C1 segment of cervical spinal cord (tissue), 14 donors: Measurements from ENCODE around the gene LIPN.
"Not testable (repeated sequence)": the region's sequence is repeated elsewhere in the genome, so short reads cannot be mapped to it uniquely, and the experiment has no call there.

ENCODE experiments used
- DNase-seq, 14 donors: peaks; one replicate each; lab custom pipeline; 2025; lab: John Stamatoyannopoulos, UW

Gene LIPN, protein sequence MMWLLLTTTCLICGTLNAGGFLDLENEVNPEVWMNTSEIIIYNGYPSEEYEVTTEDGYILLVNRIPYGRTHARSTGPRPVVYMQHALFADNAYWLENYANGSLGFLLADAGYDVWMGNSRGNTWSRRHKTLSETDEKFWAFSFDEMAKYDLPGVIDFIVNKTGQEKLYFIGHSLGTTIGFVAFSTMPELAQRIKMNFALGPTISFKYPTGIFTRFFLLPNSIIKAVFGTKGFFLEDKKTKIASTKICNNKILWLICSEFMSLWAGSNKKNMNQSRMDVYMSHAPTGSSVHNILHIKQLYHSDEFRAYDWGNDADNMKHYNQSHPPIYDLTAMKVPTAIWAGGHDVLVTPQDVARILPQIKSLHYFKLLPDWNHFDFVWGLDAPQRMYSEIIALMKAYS

DNA sequence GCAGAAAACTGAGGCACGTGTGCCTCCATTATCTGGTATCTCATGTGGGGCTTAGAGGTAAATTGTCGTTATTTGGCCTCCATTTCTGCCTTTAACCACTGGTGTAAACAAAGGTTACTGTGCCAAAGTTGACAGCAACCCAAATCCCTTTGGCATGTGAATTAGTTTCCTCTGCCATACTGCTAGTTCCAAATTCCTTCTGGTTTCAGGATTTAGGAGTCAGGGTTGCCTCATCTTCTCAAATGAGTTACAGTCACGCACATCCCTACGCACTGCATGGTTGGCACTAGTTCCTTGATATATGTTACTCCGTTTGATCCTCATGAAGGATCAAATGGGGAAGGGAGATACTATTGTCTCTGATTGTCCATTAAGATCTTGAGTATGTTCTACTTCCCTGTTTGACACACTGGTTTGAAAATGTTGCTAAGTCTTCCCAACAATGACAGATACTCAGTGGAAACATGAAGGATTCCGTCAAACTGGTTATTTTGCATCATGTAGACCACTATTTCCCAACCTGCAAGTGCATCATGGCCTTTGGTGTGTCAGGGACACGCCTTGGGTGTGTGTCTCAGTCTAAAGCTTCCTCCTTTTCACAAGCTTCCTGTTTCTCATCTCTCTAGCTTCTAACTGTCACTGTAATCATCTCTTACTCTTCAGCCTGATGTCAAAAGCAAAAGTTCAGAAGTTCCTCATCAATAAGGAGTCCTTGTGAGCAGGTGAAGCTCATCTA, at the start of gene LIPN:
TSS of gene LIPN (plus strand) at position 655 of the 736 bp plus-strand sequence. CDS start 1,386 bp downstream, outside the sequence.
- DNase-seq = peak in 2 of 14 donors; percentile 1 to 3

- no peak for DNase-seq
Observed at GRCh38 chr10:88715517-88715916, 44.3 kb upstream of the LIPN start.

DNA sequence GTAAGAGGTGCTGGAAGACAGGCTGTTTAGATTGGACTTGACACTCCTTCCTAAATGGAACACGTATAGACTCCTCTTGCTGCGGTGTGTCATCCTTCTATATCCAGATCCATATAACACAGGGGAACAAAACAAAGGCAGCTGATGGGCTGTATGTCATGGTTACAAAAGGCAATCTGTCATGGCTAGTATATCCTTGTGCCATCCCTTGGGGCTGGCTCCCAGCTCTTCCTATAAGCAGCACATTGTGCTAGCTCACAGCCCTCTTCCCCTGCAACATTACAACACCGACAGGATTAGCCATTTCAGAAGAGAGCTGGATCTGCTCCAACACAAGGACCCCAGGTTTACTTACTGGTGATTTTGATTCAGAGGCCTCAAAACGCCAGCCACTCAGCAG, 38.4 kb upstream of the LIPN start:
- no peak for DNase-seq

DNA sequence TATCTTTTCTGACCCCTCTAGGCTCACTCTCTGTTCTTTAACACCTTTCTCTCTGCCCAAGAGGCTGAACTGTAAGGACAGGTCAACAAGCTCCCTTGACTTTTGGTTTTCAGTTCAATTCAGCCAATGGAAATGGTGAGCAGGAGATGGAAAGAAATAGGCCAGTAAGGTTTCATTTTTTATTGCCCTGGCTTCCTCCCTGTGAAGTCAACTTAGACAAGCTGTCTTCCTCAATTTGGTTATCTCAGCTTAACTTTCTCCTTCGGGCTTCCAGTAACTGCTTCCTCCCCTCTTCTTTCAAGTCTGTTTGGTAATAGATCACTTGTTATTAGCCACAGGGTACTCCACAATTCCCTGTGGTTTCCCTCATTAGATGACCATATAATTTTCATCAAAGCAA, 34.0 kb upstream of the LIPN start:
- DNase-seq = no peak

GRCh38 chr10:88728107-88728763, 31.6 kb upstream of the LIPN start:
- DNase-seq = no peak

- no peak for DNase-seq
Observed at GRCh38 chr10:88730864-88731263, 29.0 kb upstream of the LIPN start.

DNA sequence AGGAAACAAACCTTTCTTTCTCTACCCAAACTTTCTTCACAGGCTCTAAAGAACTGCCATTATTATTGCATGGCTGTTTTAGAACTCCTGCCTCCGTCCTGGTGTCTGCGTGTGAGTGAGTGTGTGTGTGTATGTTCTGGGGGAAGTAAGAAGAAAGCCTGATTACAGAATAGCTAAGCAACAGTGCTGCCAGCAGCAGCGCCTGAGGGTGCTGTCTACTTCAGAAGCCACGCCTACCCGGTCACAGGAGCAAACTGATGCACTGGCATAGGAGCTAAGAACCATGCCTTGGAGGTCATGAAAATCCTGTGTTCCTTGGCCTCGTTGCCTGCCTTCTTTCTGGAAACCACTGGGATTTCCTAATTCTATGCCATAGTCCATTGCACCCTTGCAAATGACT, 28.5 kb upstream of the LIPN start:
- no peak for DNase-seq

- no peak for DNase-seq
Observed at GRCh38 chr10:88733215-88733614, 26.6 kb upstream of the LIPN start.

DNA sequence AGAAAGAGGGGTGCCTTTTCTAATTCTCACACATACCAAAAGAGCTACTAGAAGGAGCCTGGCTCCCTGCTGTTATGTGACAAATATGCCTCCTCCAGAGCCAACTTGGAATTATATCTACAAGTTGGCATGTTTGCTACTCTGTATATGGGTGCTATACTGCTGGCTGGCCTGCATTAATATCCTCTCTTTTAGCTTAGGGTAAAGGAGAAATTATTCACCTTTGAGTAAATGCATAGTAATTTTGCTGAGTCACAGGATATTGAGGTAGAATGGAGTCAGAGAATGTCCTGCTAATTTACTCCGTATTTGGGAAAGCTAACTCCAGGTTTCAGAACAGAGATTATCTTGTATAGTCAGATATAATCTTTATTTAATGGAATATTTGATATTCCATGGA, 24.2 kb upstream of the LIPN start:
- DNase-seq = no peak

DNA sequence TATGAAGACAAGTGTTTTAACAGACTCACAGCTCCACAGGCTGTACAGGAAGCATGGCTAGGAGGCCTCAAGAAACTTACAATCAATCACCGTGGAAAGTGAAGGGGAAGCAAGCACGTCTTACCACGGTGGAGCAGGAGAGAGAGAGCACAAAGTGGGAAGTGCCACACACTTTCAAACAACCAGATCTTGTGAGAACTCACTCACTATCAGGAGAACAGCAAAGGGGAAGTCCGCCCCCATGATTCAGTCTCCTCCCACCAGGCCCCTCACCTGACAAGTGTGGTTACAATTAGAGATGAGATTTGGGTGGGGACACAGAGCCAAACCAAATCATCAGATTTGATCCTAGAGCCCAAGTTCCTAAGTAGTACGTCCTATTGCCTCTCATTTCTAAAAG, 17.9 kb upstream of the LIPN start:
- not testable (repeated sequence) for DNase-seq

DNA sequence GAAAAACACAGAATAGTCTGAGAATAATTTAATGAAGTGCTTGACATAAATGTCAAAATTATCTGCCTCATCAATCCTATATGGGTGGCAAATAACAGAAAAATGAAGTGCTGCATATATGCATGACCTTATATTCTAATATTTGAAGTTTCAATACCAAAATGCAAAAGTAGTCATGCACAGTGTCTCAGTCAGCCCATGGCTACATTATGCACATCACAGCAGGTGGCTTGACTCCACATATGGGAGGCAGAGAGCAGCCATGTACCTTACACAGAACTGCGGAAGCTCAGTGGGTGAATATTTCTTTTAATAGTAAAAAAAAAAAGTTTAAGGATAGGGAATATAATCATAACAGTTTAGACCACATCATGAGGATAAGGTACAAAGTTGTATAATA, 17.4 kb upstream of the LIPN start:
- DNase-seq = no peak

- DNase-seq = no peak
Observed at GRCh38 chr10:88744002-88744401, 15.8 kb upstream of the LIPN start.

GRCh38 chr10:88745633-88746032, 14.2 kb upstream of the LIPN start:
- DNase-seq = no peak

DNA sequence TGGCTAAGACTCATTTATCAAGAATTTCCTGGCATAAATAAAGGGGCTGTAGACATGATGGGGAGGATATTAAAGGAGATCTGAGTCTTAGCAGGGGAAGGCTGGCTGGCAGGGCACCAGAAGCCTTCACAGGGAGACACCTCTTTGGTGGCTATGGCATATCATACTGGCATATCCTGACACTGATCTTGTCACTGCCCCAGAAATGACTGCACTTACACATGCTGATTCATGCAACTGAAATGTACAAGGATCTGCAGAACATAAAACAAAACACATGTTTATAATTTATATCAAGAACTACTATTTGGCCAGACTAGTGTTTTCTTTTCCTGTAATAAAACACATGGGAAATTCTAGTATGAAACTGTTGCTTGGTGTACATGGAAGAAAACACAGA, 5.5 kb upstream of the LIPN start:
- no peak for DNase-seq

GRCh38 chr10:88755753-88756152, 4.1 kb upstream of the LIPN start:
- DNase-seq = no peak

DNA sequence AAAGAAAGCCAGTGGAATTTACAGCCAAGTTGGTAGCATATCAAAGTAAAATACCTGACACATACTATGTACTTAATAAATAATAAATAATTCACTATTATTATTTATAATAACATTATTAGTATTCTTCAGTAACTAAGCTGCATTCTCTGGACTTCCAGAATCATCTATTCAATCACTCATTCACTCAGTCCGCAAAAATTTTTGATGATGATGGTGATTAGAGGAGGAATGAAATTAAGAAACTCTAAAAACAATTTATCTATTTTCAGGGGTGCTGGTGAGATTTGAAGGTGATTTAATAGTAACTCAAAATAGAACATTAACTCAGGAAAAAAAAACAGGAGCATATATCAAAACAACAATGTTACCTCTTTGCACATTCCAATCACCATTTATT, 3.2 kb upstream of the LIPN start:
- DNase-seq = no peak

DNA sequence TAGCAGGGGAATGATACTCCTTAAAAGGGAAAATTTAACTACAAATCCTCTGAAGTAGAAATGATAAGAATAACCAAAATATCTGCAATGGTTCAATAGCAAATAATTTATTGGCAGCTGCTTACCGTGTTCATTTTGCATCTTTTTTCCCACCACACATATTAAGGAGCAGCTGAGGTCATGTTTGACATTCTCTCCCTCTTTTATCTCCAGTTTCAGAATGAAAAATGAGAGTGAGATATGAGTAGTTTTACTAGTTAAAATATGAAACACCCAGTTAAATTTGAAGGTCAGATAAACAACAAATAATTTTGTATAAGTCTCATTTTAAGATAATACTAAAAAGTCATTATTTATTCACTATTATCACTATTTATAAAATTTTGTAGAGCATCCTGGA, 3.1 kb downstream of the LIPN start:
- no peak for DNase-seq

DNA sequence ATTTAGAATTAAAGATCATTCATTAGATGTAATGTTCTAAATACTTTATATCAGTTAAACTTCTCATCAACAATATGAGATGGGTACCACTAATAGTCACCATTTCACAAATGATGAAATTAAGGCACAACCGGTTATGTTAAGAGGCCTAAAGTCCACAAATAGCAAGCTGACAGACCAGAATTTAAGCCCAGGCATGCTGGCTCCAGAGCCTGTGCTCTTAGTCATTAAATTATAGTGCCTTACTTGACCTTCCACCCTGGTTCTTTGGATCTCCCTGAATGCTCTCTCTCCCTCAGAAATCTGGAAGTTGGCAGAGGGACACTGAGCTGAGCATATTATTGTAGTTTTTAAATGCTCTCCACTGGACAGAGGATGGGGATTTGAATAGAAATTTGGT, 3.6 kb downstream of the LIPN start:
- DNase-seq = no peak

GRCh38 chr10:88764110-88764509, 4.3 kb downstream of the LIPN start:
- no peak for DNase-seq

DNA sequence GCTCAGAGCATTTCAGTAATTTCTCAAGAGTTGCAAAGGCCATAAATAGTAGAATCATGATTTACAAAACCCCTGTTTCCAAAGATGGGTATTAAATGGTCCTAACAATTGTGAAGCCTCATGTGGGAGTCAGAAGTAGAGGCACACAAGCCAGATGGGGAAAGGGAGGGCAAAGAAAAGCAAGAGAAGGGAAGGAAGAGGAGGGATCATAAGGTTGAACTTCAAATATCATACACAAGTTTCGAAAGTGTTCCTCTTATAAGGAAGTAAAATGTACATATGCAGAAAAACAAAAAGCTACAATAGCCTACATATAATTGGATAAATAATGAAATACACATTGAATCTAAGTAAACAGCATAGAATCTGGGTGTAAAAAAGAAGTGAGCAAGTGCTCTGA, 6.0 kb downstream of the LIPN start:
- no peak for DNase-seq

DNA sequence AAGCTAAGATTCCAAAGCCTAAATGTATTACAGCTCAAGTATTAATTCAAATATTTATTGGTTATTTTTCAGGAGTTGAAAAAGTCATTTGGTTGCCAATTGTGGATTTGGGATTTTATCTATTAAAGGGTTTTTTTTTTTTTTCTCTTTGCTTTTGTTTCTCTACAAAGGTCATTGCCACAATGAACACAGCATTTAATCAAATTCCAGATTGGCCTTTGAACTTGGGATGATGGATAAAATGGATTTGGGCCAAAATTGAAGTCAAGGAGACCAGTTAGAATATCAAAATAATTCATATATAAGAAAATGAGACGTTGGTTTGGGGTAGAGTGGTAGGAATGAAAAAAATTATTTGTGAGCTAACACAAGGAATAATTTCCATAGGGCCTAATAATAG, 9.6 kb downstream of the LIPN start:
- DNase-seq = no peak

GRCh38 chr10:88781206-88781605, 21.4 kb downstream of the LIPN start:
- no peak for DNase-seq

- DNase-seq = no peak
Observed at GRCh38 chr10:88782222-88782621, 22.4 kb downstream of the LIPN start.
